Endothelial cell of umbilical vein (primary cell): ENCODE measurements around the gene FOCAD. TPM values are rescaled to one million over a fixed set of nuclear protein-coding genes. Genes with fewer than 3 reads are reported as not detected.

Source experiments
- BruUV-seq: library from RNA; stranded (reverse); fragments of 400-500 nt; replicated peaks from 2 replicates; lab custom pipeline; 2021; lab: Mats Ljungman, UMichigan
- CTCF ChIA-PET: fragments of 300-600, 350-600 bp; sonication (Branson Sonifier 250); formaldehyde crosslinking; loops from one replicate; lab custom pipeline; 2021; ENCODE audit warnings: antibody characterized with exemption, inconsistent platforms; lab: Charles Lee
- POLR2A ChIA-PET: fragments of 300-600, 350-600 bp; sonication (Branson Sonifier 250); formaldehyde crosslinking; loops from one replicate; lab custom pipeline; 2021; ENCODE audit warnings: antibody characterized with exemption, inconsistent platforms; lab: Charles Lee
- DNase-seq: peaks from one replicate; pipeline ENCODE4 v3.0.0-alpha.2; 2011; ENCODE audit warnings: low read depth, low spot score
- FAIRE-seq: peaks from 2 replicates; lab custom pipeline; 2011; peaks lifted over from hg19 to GRCh38; lab: Jason Lieb, UNC
- H2AFZ ChIP-seq: 2 replicates; pipeline ENCODE4 v1.6.0; 2012; ENCODE audit warnings: low read depth, low read length, control low read depth, inconsistent platforms
- H3K27ac ChIP-seq: 2 replicates; pipeline ENCODE4 v1.5.1; 2011; ENCODE audit warnings: low read depth, mild to moderate bottlenecking, control low read depth, low read length, moderate library complexity; ENCODE audit not compliant: insufficient read depth
- H3K27me3 ChIP-seq, 2 experiments: 2 replicates each; pipeline versions ENCODE4 v1.6.0 to v1.6.1; 2011; ENCODE audit warnings: low read length in 2 of 2, mixed read lengths in 1 of 2; ENCODE audit not compliant: control insufficient read depth in 2 of 2, insufficient read depth in 2 of 2
- H3K36me3 ChIP-seq, 2 experiments: 2 replicates in 1 of 2; 3 replicates in 1 of 2; pipeline ENCODE4 v1.5.1; 2011; ENCODE audit warnings: low read length in 2 of 2, mild to moderate bottlenecking in 1 of 2, moderate library complexity in 1 of 2; ENCODE audit not compliant: control insufficient read depth in 2 of 2, insufficient read depth in 2 of 2; ENCODE audit errors: extremely low read depth in 1 of 2
- H3K4me1 ChIP-seq: 3 replicates; pipeline ENCODE4 v1.5.1; 2011; ENCODE audit warnings: mild to moderate bottlenecking, low read length; ENCODE audit not compliant: control insufficient read depth, insufficient read depth; ENCODE audit errors: extremely low read depth
- H3K4me2 ChIP-seq: 2 replicates; pipeline ENCODE4 v1.6.1; 2011; ENCODE audit warnings: low read length, control low read depth, mixed read lengths; ENCODE audit not compliant: insufficient read depth
- H3K4me3 ChIP-seq, 3 experiments: fragments of 200-600 bp in 1 of 3; sonication (generic), shearing (Covaris generic) in 1 of 3; replicated peaks in 1 of 3; 2 replicates each; pipeline ENCODE4 v1.5.1; 2011 to 2016; ENCODE audit warnings: control low read depth in 3 of 3, low read length in 3 of 3, mild to moderate bottlenecking in 2 of 3, inconsistent platforms in 1 of 3, low read depth in 1 of 3, moderate library complexity in 1 of 3; ENCODE audit not compliant: insufficient read depth in 1 of 3
- H3K79me2 ChIP-seq: 2 replicates; pipeline ENCODE4 v1.6.0; 2012; ENCODE audit warnings: low read length, inconsistent platforms; ENCODE audit not compliant: control insufficient read depth, insufficient read depth
- H3K9ac ChIP-seq: replicated peaks from 2 replicates; pipeline ENCODE3; 2011; ENCODE audit warnings: low read length, control low read depth; ENCODE audit not compliant: insufficient read depth; ENCODE audit errors: extremely low read depth
- H3K9me1 ChIP-seq: replicated peaks from 3 replicates; pipeline ENCODE4 v1.6.0; 2011; ENCODE audit warnings: mild to moderate bottlenecking, low read length; ENCODE audit not compliant: control insufficient read depth, insufficient read depth; ENCODE audit errors: extremely low read depth
- H3K9me3 ChIP-seq: replicated peaks from 2 replicates; pipeline ENCODE4 v1.5.1; 2012; ENCODE audit warnings: low read length, inconsistent platforms; ENCODE audit not compliant: control insufficient read depth, insufficient read depth
- H4K20me1 ChIP-seq: replicated peaks from 2 replicates; pipeline ENCODE3; 2011; ENCODE audit warnings: mild to moderate bottlenecking, low read length; ENCODE audit not compliant: control insufficient read depth, insufficient read depth; ENCODE audit errors: extremely low read depth
- CTCF ChIP-seq, 2 donors: IDR thresholded peaks; 1 replicate in 1 of 2; 2 replicates in 1 of 2; pipeline ENCODE4 v1.5.1; 2011; ENCODE audit warnings: low read length in 2 of 2, mild to moderate bottlenecking in 2 of 2, moderate library complexity in 2 of 2, control low read depth in 1 of 2, inconsistent platforms in 1 of 2, low read depth in 1 of 2; ENCODE audit not compliant: insufficient read depth in 1 of 2; ENCODE audit errors: extremely low read depth in 1 of 2
- EZH2 ChIP-seq: IDR thresholded peaks from 2 replicates; pipeline ENCODE4 v1.6.1; 2012; ENCODE audit warnings: borderline replicate concordance, low read depth, mild to moderate bottlenecking, moderate library complexity, low read length, inconsistent platforms; ENCODE audit not compliant: severe bottlenecking
- FOS ChIP-seq: IDR thresholded peaks from 2 replicates; pipeline ENCODE4 v1.6.1; 2011; ENCODE audit warnings: mild to moderate bottlenecking, low read length, moderate library complexity, borderline replicate concordance; ENCODE audit not compliant: insufficient read depth
- GATA2 ChIP-seq: IDR thresholded peaks from 2 replicates; pipeline ENCODE4 v1.7.0; 2011; ENCODE audit warnings: low read depth, mild to moderate bottlenecking, moderate library complexity, mixed read lengths, low read length; ENCODE audit not compliant: insufficient read length, insufficient read depth
- JUN ChIP-seq: IDR thresholded peaks from 2 replicates; pipeline ENCODE4 v1.6.1; 2011; ENCODE audit warnings: borderline replicate concordance, low read depth; ENCODE audit not compliant: insufficient read length, insufficient read depth
- MAX ChIP-seq: IDR thresholded peaks from 2 replicates; pipeline ENCODE4 v1.6.1; 2011; ENCODE audit not compliant: insufficient read depth, insufficient read length
- MYC ChIP-seq: IDR thresholded peaks from one replicate; pipeline ENCODE4 v1.6.1; 2011; ENCODE audit warnings: mild to moderate bottlenecking, low read depth, low read length
- POLR2A ChIP-seq: IDR thresholded peaks from 2 replicates; pipeline ENCODE4 v1.6.1; 2012; ENCODE audit warnings: low read depth, mild to moderate bottlenecking, control low read depth, low read length
- POLR2AphosphoS5 ChIP-seq: IDR thresholded peaks from 2 replicates; pipeline ENCODE4 v1.6.1; 2012; ENCODE audit warnings: low read depth, mild to moderate bottlenecking, control low read depth, low read length, moderate library complexity; ENCODE audit not compliant: insufficient read depth
- dilution Hi-C: fragments of 300-500 bp; cut with MboI; formaldehyde crosslinking; loops from one replicate; pipeline ENCODE4 v1.15.0; 2019; ENCODE audit warnings: low sequenced_read_pairs; ENCODE audit not compliant: extremely low pct_ligation_motif_present
- intact Hi-C: fragments of 100-400 bp; cut with micrococcal nuclease; formaldehyde crosslinking; loops from one replicate; pipeline ENCODE4 v1.10.0; 2022
- polyA plus RNA-seq, 4 experiments: library from polyadenylated mRNA; depleted of rRNA in 3 of 4; stranded (reverse) in 3 of 4; unstranded in 1 of 4; fragments of >200 nt; gene quantifications; 2 replicates each; pipeline versions ENCODE4 v1.2.1 to v1.2.3, GENCODE V29; 2011 to 2012; ENCODE audit warnings: missing spikeins in 1 of 4
- total RNA-seq: library from RNA; stranded (reverse); gene quantifications from 2 replicates; pipeline ENCODE4 v1.2.3, GENCODE V29; 2021

FOCAD gene
- total and polyA plus RNA-seq, 2 donors (not counting 3 experiments of a cell fraction or from before 2014, with no cell fraction given): 26.7 to 66.9 TPM

GRCh38 chr9:20726144-20726543, 42.1 kb downstream of the FOCAD start:
- H3K9ac ChIP-seq: peak overlapping the region; percentile 3
- peaks cover 0 to 1% of the 10 kb centered on the region in 2 experiments for H3K36me3 ChIP-seq
- DNase-seq: peak; percentile 42
- FAIRE-seq: no peak
- CTCF ChIA-PET: interaction anchor here (1.6 kb wide), 3 partner anchors 15 to 102 kb away, joined by 4 to 6 read pairs (median 6); no protein-coding TSS in a partner anchor
- dilution Hi-C loops (no loop called here), intact Hi-C loops (no loop called here)
- no peaks in the 10 kb centered on the region for H4K20me1 ChIP-seq
- no peak overlapping the region for H3K4me3 ChIP-seq
- no peaks in the 10 kb centered on the region for H3K9me3 ChIP-seq
- H3K4me1 ChIP-seq: peaks cover 51% of the 10 kb centered on the region
- TF ChIP-seq EZH2: no peak
- TF ChIP-seq POLR2AphosphoS5: no peak
- no peak for TF ChIP-seq MAX
- TF ChIP-seq POLR2A: no peak
- no peak for TF ChIP-seq MYC
- TF ChIP-seq FOS: no peak
- no peak for TF ChIP-seq CTCF (IDR thresholded peaks at IDR 0.05; ENCODE audit: extremely low read depth in 1 of 2, insufficient read depth in 1 of 2, low read depth in 1 of 2, low read length in 2 of 2)
- no peak for TF ChIP-seq GATA2
- TF ChIP-seq JUN: no peak
- no peaks in the 10 kb centered on the region for H3K79me2 ChIP-seq
- no peak overlapping the region for H2AFZ ChIP-seq
- H3K9me1 ChIP-seq: no peaks in the 10 kb centered on the region
- POLR2A ChIA-PET: interaction anchor here (0.6 to 0.7 kb wide), 2 partner anchors 51 to 187 kb away, joined by 3 read pairs; no protein-coding TSS in a partner anchor
- H3K4me2 ChIP-seq: no peak overlapping the region
- no peaks in the 10 kb centered on the region for H3K27me3 ChIP-seq
- H3K27ac ChIP-seq: no peak overlapping the region
- BruUV-seq: no TSS peak
